Adipose tissue (tissue), 3 donors: ENCODE measurements around the gene CATSPER1. TPM values are rescaled to one million over a fixed set of nuclear protein-coding genes. Genes with fewer than 3 reads are reported as not detected.

Experiments
- H3K27ac ChIP-seq: one replicate; pipeline ENCODE4 v1.5.1; 2013; ENCODE audit warnings: low read depth, low read length
- WGBS, 3 donors: extraction: QIAGEN DNeasy Blood & Tissue Kit; methylation state at CpG; one replicate each; pipeline ENCODE4 v1.1.7; 2013; 5-methylcytosine and 5-hydroxymethylcytosine counted together
- polyA plus RNA-seq, 3 donors: library from polyadenylated mRNA; stranded (reverse); fragments of 200-250 nt; gene quantifications; one replicate each; pipeline ENCODE4 v1.2.3, GENCODE V29; 2013
- donor health status: healthy with polysubstance abuse.
- donor health status: Bipolar disorder and iron deficiency.
- donor health status: healthy.

CATSPER1 gene
- polyA plus RNA-seq, 3 donors: 0.02 to 0.16 TPM; not detected in 1

- no peak overlapping the region for H3K27ac ChIP-seq
- WGBS, 3 donors: 64 to 77% (median 77%) methylated on average over 14 to 16 of the region's 16 CpGs
Measured at GRCh38 chr11:65981972-65982823, 44.1 kb downstream of the CATSPER1 start.

GRCh38 chr11:65981101-65981740 lies 45.1 kb downstream of the CATSPER1 start:
- no peak overlapping the region for H3K27ac ChIP-seq
- 69 to 78% (median 71%) methylated on average over 12 of the region's 12 CpGs for WGBS, 3 donors

DNA sequence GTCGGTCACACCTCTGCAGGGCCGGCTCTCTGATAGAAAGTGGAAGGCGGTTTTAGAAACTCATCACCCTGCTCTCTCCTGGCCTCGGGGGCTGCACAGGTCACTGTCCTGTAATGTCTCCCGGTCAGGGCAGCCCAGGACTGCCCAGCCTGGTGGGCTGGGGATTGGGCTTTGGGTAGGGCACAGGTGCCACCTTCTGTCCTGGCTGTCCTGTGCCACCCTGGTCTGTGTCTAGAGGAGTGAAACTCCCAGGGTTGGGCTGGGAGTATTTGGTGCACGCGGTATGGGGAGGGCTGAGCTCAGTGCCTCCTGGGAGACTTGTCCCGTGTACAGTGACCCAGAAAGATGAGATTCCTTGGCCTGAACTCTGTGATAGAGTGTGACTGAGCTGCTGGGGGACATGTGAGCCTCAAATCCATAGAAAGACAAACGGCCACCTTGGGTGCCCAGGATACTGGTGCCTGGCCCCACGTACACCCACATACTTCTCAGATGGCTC lies 47.0 kb downstream of the CATSPER1 start:
- 78 to 88% (median 80%) methylated on average over 10 of the region's 10 CpGs for WGBS, 3 donors
- no peak overlapping the region for H3K27ac ChIP-seq

GRCh38 chr11:65978391-65979238 lies 47.7 kb downstream of the CATSPER1 start:
- WGBS, 3 donors: 91 to 94% (median 92%) methylated on average over 32 to 34 of the region's 34 CpGs
- no peak overlapping the region for H3K27ac ChIP-seq

DNA sequence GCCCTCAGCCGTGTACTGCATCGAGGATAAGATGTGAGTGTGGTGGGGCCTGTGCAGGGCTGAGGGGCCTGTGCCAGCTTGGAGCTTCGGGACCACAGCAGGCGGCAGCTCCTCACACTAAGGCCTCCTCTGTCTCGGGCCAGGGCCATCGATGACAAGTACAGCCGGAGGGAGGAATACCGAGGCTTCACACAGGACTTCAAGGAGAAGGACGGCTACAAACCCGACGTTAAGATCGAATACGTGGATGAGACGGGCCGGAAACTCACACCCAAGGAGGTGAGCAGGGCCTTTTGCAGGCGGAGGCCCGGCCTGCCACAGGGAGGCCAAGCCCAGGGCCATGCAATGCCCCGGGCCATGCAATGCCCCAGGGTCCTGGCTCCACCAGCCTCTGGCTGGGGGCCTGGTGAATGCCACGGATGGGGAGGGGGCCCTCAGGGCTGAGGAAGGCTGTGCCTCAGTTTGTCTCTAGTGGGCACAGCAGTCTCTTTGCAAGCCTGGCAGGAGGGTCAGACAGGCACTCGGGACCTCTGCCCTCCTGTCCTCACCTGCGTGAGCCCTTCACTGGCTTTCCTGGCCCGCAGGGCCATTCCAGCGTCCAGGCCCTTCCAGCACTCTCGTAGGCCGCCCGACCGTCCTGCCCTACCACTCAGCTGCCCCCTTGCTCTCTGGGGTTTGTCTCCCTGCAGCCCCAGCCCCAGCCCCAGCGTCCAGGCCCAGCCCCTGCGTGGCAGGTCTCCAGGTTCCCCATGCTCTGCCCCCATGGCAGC lies 48.5 kb downstream of the CATSPER1 start:
- 90 to 91% (median 90%) methylated on average over 28 to 29 of the region's 29 CpGs for WGBS, 3 donors

DNA sequence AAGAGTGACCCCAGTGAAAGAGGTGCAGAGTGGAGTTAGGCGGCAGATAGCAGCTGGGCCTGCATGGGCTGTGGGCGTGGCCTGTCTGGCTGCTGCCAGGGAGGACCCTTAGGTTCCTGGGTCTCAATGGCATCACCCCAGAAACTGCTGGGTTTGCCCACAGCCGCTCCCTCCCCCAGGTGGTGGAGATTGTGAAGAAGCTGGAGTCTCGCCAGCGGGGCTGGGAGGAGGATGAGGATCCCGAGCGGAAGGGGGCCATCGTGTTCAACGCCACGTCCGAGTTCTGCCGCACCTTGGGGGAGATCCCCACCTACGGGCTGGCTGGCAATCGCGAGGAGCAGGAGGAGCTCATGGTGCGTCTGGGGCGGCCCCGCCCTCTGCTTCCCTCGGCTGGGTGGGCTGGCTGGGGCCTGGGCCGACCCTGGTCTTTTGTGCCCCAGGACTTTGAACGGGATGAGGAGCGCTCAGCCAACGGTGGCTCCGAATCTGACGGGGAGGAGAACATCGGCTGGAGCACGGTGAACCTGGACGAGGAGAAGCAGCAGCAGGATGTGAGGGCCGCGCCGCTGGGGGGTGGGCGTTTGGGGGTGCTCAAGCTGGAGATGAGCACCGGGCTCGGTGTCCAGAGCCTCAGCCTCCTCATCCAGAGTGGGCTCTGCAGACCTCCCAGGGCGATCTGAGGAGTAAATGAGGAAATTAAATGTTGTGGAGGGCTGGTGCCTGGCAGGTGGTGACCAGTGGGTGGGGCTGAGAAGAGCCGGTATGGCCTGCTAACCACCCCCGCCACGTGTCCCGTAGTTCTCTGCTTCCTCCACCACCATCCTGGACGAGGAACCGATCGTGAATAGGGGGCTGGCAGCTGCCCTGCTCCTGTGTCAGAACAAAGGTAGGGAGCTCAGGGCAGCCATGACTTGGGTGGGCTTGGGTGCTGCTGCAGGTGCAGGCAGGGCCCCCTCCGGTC lies 49.8 kb downstream of the CATSPER1 start:
- WGBS, 3 donors: 82 to 87% (median 86%) methylated on average over 43 of the region's 43 CpGs
- no peak overlapping the region for H3K27ac ChIP-seq

More for the DNA sequence above, 48.5 kb downstream of the CATSPER1 start:
- no peak overlapping the region for H3K27ac ChIP-seq

- WGBS, 3 donors: 93 to 95% (median 93%) methylated on average over 9 of the region's 9 CpGs
- H3K27ac ChIP-seq: no peak overlapping the region
Measured at GRCh38 chr11:65975771-65976170, 50.5 kb downstream of the CATSPER1 start.

GRCh38 chr11:65973439-65974110 lies 52.7 kb downstream of the CATSPER1 start:
- WGBS, 3 donors: 91 to 97% (median 96%) methylated on average over 13 of the region's 13 CpGs

GRCh38 chr11:65972116-65972515 lies 54.2 kb downstream of the CATSPER1 start:
- no peak overlapping the region for H3K27ac ChIP-seq
- WGBS, 3 donors: 73 to 94% (median 87%) methylated on average over 8 of the region's 8 CpGs

More at GRCh38 chr11:65973439-65974110, 52.7 kb downstream of the CATSPER1 start:
- no peak overlapping the region for H3K27ac ChIP-seq

DNA sequence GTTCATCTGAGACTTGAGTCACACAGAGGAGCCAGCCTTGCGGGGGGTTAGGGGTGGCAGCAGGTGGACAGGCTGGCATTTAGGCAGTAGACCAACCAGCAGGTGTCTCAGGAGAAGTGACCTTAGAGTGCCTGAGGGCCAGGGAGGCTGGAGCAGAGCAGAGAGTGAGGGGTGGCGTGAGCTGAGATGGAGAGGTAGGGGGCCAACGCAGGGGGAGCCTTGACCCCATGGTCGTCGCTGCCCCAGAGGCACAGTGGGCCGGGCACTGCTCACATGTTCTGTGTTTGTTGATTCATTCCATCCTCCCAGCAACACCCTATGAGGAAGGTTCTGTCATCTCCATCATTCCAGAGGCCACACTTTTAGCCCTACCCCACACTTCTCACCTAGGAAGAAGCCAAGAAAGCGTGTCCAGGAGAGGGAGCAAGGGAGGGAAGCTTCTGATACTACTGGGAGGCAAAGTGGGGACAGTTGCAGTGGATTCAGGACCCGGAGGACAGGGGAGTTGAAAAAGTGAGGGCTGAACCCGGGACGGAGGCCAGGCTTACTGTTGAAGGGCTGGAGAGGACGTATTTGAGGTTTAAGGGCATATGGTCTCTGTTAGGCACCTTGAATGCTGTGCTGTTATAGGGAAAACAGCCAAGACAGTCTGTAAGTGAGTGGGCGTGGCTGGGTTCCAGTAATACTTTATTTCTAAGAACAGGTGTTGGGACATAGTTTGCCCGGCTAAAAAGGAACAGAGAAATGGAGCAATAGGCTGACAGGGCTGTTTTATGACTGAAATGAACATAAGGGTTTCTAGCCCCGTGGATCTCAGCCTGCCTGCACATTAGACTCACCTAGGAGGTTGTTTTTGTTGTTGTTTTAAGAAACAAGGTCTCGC lies 57.4 kb downstream of the CATSPER1 start:
- 75 to 80% (median 79%) methylated on average over 14 to 15 of the region's 15 CpGs for WGBS, 3 donors
- H3K27ac ChIP-seq: peak overlapping the region; percentile 36

GRCh38 chr11:65967329-65967934 lies 58.8 kb downstream of the CATSPER1 start:
- WGBS, 3 donors: 92 to 94% (median 94%) methylated on average over 25 to 30 of the region's 30 CpGs
- no peak overlapping the region for H3K27ac ChIP-seq
